SK-N-SH treated with all-trans-retinoic acid at 6 μM for 48 hours (cell line): ENCODE measurements around the gene IMMP2L.

Experiments used
- ARNTL ChIP-seq: fragments of 450-650 bp; formaldehyde crosslinking; IDR thresholded peaks from 2 replicates; pipeline ENCODE4 v1.5.0; 2020; ENCODE audit warnings: low read depth, mild to moderate bottlenecking, moderate library complexity, borderline replicate concordance
- BACH2 ChIP-seq: fragments of 250-450 bp; sonication (Bioruptor Pico); IDR thresholded peaks from 2 replicates; pipeline ENCODE4 v1.9.0; 2021; ENCODE audit warnings: mild to moderate bottlenecking, borderline replicate concordance
- RARB ChIP-seq: fragments of 250-450 bp; sonication (Bioruptor Pico); IDR thresholded peaks from 2 replicates; pipeline ENCODE4 v1.8.0; 2021; ENCODE audit warnings: mild to moderate bottlenecking, moderate library complexity

DNA sequence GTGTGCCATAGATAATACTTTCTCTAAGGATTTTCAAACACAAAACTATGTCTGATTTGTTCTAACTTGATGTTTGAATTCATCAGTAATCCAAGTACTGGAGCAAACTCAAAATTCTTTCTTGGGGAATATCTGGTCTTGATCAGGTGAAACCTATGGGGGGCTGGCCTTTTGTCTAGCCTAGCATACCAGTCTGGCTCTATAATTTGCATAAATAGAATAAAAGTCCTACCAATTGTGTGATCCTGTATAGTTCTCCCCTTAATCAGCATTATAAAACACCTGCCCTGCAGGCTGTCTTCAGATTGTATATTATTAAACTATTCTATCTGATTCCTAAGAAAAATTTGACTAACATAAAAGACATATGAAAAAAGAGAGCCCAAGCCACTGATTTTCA lies 705.2 kb downstream of the IMMP2L start:
- no peak for TF ChIP-seq ARNTL
- no peak for TF ChIP-seq RARB (CRISPR knock-in tag)
- TF ChIP-seq BACH2, result no peak
